ENCODE data around the gene LMCD1. TPM values are rescaled to one million over a fixed set of nuclear protein-coding genes. Genes with fewer than 3 reads are reported as not detected.

Gene LMCD1
- polyA plus RNA-seq, 1 experiment: 39.1 TPM

- Histone ChIP-seq H3K9me3 (ENCODE audit: control insufficient read depth, insufficient read depth, low read length) (no peaks in the 10 kb centered on the region), H3K27ac (ENCODE audit: low read depth, low read length) (no peak overlapping the region), H3K27me3 (ENCODE audit: control insufficient read depth, insufficient read depth, low read length) (no peaks in the 10 kb centered on the region), H3K4me3 (ENCODE audit: low read depth, low read length) (no peak overlapping the region)
- ChIA-PET CTCF (interaction anchor here (0.6 to 1.4 kb wide), 2 partner anchors 19 to 43 kb away, joined by 4 to 6 read pairs; no protein-coding TSS in a partner anchor), POLR2A (interaction anchor here (0.9 kb wide), 1 partner anchor 29 kb away, joined by 3 read pairs; no protein-coding TSS in a partner anchor)
- no peak for TF ChIP-seq CTCF (IDR thresholded peaks at IDR 0.05; ENCODE audit: low read depth, low read length)
- no peak for DNase-seq (ENCODE audit: low read depth, low spot score)
Measured at GRCh38 chr3:8460815-8461456, 40.7 kb upstream of the LMCD1 start.

GRCh38 chr3:8464668-8465067, 37.0 kb upstream of the LMCD1 start:
- Histone ChIP-seq H3K27me3 (ENCODE audit: control insufficient read depth, insufficient read depth, low read length) (no peaks in the 10 kb centered on the region), H3K27ac (ENCODE audit: low read depth, low read length) (no peak overlapping the region), H3K4me3 (ENCODE audit: low read depth, low read length) (no peak overlapping the region), H3K9me3 (ENCODE audit: control insufficient read depth, insufficient read depth, low read length) (no peaks in the 10 kb centered on the region)
- CTCF ChIA-PET: no interaction called here
- DNase-seq (ENCODE audit: low read depth, low spot score): no peak
- no peak for TF ChIP-seq CTCF (IDR thresholded peaks at IDR 0.05; ENCODE audit: low read depth, low read length)
- POLR2A ChIA-PET: no interaction called here

- H3K27ac ChIP-seq (ENCODE audit: low read depth, low read length): no peak overlapping the region
- DNase-seq (ENCODE audit: low read depth, low spot score): no peak
- POLR2A ChIA-PET: no interaction called here
- H3K4me3 ChIP-seq (ENCODE audit: low read depth, low read length): no peak overlapping the region
- TF ChIP-seq CTCF (IDR thresholded peaks at IDR 0.05; ENCODE audit: low read depth, low read length): no peak
- CTCF ChIA-PET: no interaction called here
- H3K9me3 ChIP-seq (ENCODE audit: control insufficient read depth, insufficient read depth, low read length): no peaks in the 10 kb centered on the region
- H3K27me3 ChIP-seq (ENCODE audit: control insufficient read depth, insufficient read depth, low read length): no peaks in the 10 kb centered on the region
Measured at GRCh38 chr3:8466526-8466925, 35.1 kb upstream of the LMCD1 start.

GRCh38 chr3:8470801-8471200, 30.8 kb upstream of the LMCD1 start:
- CTCF ChIA-PET: no interaction called here
- no peak for DNase-seq (ENCODE audit: low read depth, low spot score)

More at GRCh38 chr3:8470801-8471200, 30.8 kb upstream of the LMCD1 start:
- TF ChIP-seq CTCF (IDR thresholded peaks at IDR 0.05; ENCODE audit: low read depth, low read length): no peak
- no peaks in the 10 kb centered on the region for H3K9me3 ChIP-seq (ENCODE audit: control insufficient read depth, insufficient read depth, low read length)
- no peaks in the 10 kb centered on the region for H3K27me3 ChIP-seq (ENCODE audit: control insufficient read depth, insufficient read depth, low read length)
- H3K27ac ChIP-seq (ENCODE audit: low read depth, low read length): no peak overlapping the region
- POLR2A ChIA-PET: no interaction called here
- no peak overlapping the region for H3K4me3 ChIP-seq (ENCODE audit: low read depth, low read length)
